DMS 273 (cell line): ENCODE measurements around the gene NDUFAB1.
"Not testable (repeated sequence)": the region's sequence is repeated elsewhere in the genome, so short reads cannot be mapped to it uniquely, and the experiment has no call there.

Source experiments
- DNase-seq: peaks from one replicate; lab custom pipeline; 2025; ENCODE audit not compliant: unreplicated experiment; lab: John Stamatoyannopoulos, UW

Gene NDUFAB1

GRCh38 chr16:23556881-23557778 is 39.0 kb downstream of the NDUFAB1 start, which contains the start of the genes EARS2 and UBFD1:
Gene EARS2 (minus strand): TSS chr16:23557350. CDS start chr16:23557343, 7 bp downstream.
Gene UBFD1 (plus strand): TSS chr16:23557727. CDS start chr16:23557743, 16 bp downstream.
- DNase-seq = peak; percentile 99

GRCh38 chr16:23554536-23554935 is 41.6 kb downstream of the NDUFAB1 start:
- no peak for DNase-seq

- no peak for DNase-seq
Observed at GRCh38 chr16:23552161-23552560, 44.0 kb downstream of the NDUFAB1 start.

- no peak for DNase-seq
Observed at GRCh38 chr16:23549938-23550337, 46.2 kb downstream of the NDUFAB1 start.

DNA sequence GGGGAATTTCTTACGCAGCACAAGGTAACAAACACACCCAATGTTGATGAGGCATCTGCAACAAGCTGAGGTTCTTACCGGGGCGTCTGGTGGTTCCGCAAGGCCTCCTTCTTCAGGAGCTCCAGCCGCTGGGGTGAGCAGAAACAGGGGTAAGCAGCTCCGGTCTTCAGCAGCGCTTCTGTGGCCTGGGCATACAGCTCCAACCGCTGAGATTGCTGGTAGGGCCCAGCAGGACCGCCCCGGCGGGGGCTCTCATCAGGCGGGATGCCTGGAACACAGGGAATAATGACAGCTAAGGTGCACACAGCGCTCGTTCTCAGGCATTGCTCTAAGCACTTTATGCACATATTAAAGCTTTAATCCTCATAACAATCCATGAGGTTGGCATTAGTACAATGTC is 51.7 kb downstream of the NDUFAB1 start:
- DNase-seq = no peak

- DNase-seq = not testable (repeated sequence)
Observed at GRCh38 chr16:23540817-23541178, 55.3 kb downstream of the NDUFAB1 start.

- DNase-seq = no peak
Observed at GRCh38 chr16:23539984-23540816, 55.9 kb downstream of the NDUFAB1 start.

DNA sequence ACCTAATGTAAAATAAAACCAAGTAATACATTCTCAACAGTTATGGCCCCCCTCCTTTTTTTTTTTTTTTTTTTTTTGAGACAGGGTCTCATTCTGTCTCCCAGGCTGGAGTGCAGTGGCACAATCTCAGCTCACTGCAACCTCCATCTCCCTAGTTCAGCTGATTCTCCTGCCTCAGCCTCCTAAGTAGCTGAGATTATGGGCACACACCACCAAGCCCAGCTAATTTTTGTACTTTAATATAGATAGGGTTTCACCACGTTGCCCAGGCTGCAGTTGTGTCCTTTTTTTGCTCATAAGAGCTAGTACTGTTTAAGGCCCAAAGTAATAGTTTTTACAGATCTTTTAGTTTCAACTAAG is 57.2 kb downstream of the NDUFAB1 start:
- DNase-seq = no peak

DNA sequence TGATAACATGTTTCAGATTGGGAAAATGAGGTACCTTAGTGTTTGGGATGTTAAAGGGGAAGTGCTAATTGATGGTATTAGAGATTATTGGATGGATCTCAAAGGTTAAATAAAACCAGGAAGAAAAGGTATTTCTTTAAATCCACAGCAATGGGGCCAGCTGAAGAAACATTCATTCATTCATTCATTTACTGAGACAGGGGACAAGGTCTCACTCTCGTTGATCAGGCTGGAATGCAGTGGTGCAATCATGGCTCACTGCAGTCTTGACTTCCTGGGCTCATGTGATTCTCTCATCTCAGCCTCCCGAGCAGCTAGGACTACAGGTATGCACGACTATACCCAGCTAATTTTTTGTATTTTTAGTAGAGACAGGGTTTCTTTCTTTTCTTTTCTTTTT is 58.7 kb downstream of the NDUFAB1 start:
- DNase-seq = no peak

DNA sequence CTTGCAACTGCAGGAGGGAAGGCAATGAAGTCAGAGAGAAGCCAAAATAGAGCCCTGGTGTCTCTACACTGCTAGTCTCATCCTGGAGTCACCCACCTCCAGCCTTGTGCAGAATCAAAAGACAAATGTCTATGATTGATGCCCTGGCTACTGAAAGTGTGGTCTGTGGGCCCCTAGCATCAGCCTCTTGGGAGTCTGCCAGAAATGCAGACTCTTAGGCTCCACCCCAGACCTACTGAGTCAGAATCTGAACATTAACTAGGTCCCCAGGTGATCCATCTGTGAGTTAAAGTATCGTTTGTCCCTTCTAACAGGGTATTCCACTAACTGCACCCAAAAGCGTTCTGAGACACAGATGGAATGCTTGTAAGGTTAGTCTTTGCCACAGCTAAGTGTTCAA is 60.2 kb downstream of the NDUFAB1 start:
- DNase-seq = no peak

GRCh38 chr16:23534868-23535860 is 61.0 kb downstream of the NDUFAB1 start:
- DNase-seq = no peak

DNA sequence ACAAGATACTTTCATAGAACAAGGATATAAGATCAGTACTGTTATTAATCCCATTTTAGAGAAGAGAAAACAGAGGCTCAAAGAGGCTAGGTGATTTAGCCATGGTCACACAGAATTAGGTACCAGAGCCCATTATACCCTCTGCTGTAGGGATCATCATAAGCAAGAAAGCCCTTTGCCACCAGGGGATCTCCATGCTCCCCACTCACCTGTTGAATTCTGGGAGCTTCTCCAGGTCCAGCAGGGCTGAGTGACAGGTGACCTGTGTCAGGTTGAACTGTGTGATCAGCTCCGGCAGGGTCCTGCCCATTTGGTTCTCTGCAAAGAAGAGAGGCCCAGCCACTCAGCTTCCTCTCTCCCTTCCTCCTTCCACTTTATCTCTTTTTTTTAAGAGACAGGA is 63.7 kb downstream of the NDUFAB1 start:
- DNase-seq = no peak
